HEK293T (cell line): ENCODE data around the gene C22orf31.

ENCODE experiments used
- CTCF ChIA-PET: fragments of 350-600 bp; formaldehyde crosslinking; extraction: SDS; loops from one replicate; lab custom pipeline; 2021; ENCODE audit warnings: antibody characterized with exemption, inconsistent platforms; lab: Yijun Ruan, JAX
- POLR2A ChIA-PET: fragments of 350-600 bp; formaldehyde crosslinking; extraction: SDS; loops from one replicate; lab custom pipeline; 2020; ENCODE audit warnings: antibody characterized with exemption, inconsistent platforms; lab: Yijun Ruan, JAX
- DNase-seq: peaks from one replicate; pipeline ENCODE4 v3.0.0; 2012; ENCODE audit warnings: mixed read lengths; ENCODE audit errors: extremely low spot score
- ARNT ChIP-seq: fragments of 450-650 bp; IDR thresholded peaks from 2 replicates; pipeline ENCODE4 v1.6.1; 2017; ENCODE audit warnings: mild to moderate bottlenecking
- BHLHE40 ChIP-seq: fragments of 450-650 bp; IDR thresholded peaks from 2 replicates; pipeline ENCODE4 v1.6.1; 2016; ENCODE audit warnings: mild to moderate bottlenecking, moderate library complexity, borderline replicate concordance
- CTBP1 ChIP-seq: fragments of 450-650 bp; IDR thresholded peaks from 2 replicates; pipeline ENCODE4 v1.6.1; 2016; ENCODE audit warnings: borderline replicate concordance
- ELF4 ChIP-seq: fragments of 450-650 bp; IDR thresholded peaks from 2 replicates; pipeline ENCODE4 v1.6.1; 2017; ENCODE audit warnings: antibody characterized with exemption
- FOXA1 ChIP-seq: fragments of 450-650 bp; IDR thresholded peaks from 2 replicates; pipeline ENCODE4 v1.6.1; 2016; ENCODE audit warnings: mild to moderate bottlenecking
- FOXK2 ChIP-seq: fragments of 450-650 bp; IDR thresholded peaks from 2 replicates; pipeline ENCODE4 v1.6.1; 2016; ENCODE audit warnings: mild to moderate bottlenecking
- FOXM1 ChIP-seq: fragments of 450-650 bp; IDR thresholded peaks from 2 replicates; pipeline ENCODE4 v1.6.1; 2017; ENCODE audit warnings: mild to moderate bottlenecking, borderline replicate concordance
- HDGF ChIP-seq: fragments of 450-650 bp; IDR thresholded peaks from 2 replicates; pipeline ENCODE4 v1.6.1; 2017; ENCODE audit warnings: antibody characterized with exemption, borderline replicate concordance
- L3MBTL2 ChIP-seq: fragments of 450-650 bp; conservative IDR thresholded peaks from 2 replicates; pipeline ENCODE4 v1.6.1; 2016; ENCODE audit warnings: mild to moderate bottlenecking
- LEF1 ChIP-seq: fragments of 450-650 bp; IDR thresholded peaks from 2 replicates; pipeline ENCODE4 v1.6.1; 2017; ENCODE audit warnings: mild to moderate bottlenecking, borderline replicate concordance
- NFRKB ChIP-seq: fragments of 450-650 bp; IDR thresholded peaks from 2 replicates; pipeline ENCODE4 v1.6.1; 2016; ENCODE audit warnings: mild to moderate bottlenecking, moderate library complexity
- PKNOX1 ChIP-seq: fragments of 450-650 bp; IDR thresholded peaks from 2 replicates; pipeline ENCODE4 v1.6.1; 2016
- SP1 ChIP-seq: fragments of 450-650 bp; IDR thresholded peaks from 2 replicates; pipeline ENCODE4 v1.6.1; 2017
- SUZ12 ChIP-seq: fragments of 450-650 bp; IDR thresholded peaks from 2 replicates; pipeline ENCODE4 v1.6.1; 2016; ENCODE audit warnings: mild to moderate bottlenecking
- TARDBP ChIP-seq: fragments of 450-650 bp; IDR thresholded peaks from 2 replicates; pipeline ENCODE4 v1.6.1; 2016
- ZNF384 ChIP-seq: fragments of 450-650 bp; IDR thresholded peaks from 2 replicates; pipeline ENCODE4 v1.6.1; 2016

C22orf31 gene

GRCh38 chr22:29026579-29026978 lies 35.1 kb downstream of the C22orf31 start:
- DNase-seq = no peak
- TF ChIP-seq TARDBP (no peak), ARNT (no peak), FOXK2 (no peak), CTBP1 (no peak), SP1 (no peak), LEF1 (no peak)
- POLR2A ChIA-PET = interaction anchor here (2.6 kb wide), 1 partner anchor 144 kb away, joined by 8 read pairs; the partner anchor contains the start of gene ZNRF3
- CTCF ChIA-PET = no interaction called here

- no peak for TF ChIP-seq L3MBTL2
- TF ChIP-seq ELF4 = no peak
- no peak for TF ChIP-seq BHLHE40
- no peak for TF ChIP-seq FOXK2
- no peak for TF ChIP-seq ZNF384
- TF ChIP-seq HDGF = no peak
- TF ChIP-seq TARDBP = no peak
- no peak for TF ChIP-seq SP1
- TF ChIP-seq PKNOX1 = no peak
- TF ChIP-seq CTBP1 = no peak
- TF ChIP-seq ARNT = no peak
- TF ChIP-seq NFRKB = no peak
- TF ChIP-seq FOXM1 = no peak
- no peak for TF ChIP-seq SUZ12
- TF ChIP-seq FOXA1 = no peak
- no peak for TF ChIP-seq LEF1
- no peak for DNase-seq
- POLR2A ChIA-PET = no interaction called here
- CTCF ChIA-PET = no interaction called here
Observed at GRCh38 chr22:29023172-29023796, 38.3 kb downstream of the C22orf31 start.

GRCh38 chr22:29022101-29022817 lies 39.4 kb downstream of the C22orf31 start:
- POLR2A ChIA-PET = no interaction called here
- DNase-seq = no peak
- CTCF ChIA-PET = no interaction called here
- TF ChIP-seq PKNOX1 = no peak
- no peak for TF ChIP-seq BHLHE40
- TF ChIP-seq ARNT = no peak
- no peak for TF ChIP-seq SUZ12
- TF ChIP-seq HDGF = no peak
- no peak for TF ChIP-seq FOXA1
- TF ChIP-seq CTBP1 = no peak
- no peak for TF ChIP-seq ZNF384

- no peak for TF ChIP-seq NFRKB
- TF ChIP-seq PKNOX1 = no peak
- no peak for TF ChIP-seq BHLHE40
- TF ChIP-seq ELF4 = no peak
- TF ChIP-seq SUZ12 = no peak
- no peak for TF ChIP-seq FOXK2
- no peak for TF ChIP-seq TARDBP
- TF ChIP-seq FOXA1 = no peak
- no peak for TF ChIP-seq ARNT
- no peak for TF ChIP-seq FOXM1
- no peak for TF ChIP-seq SP1
- no peak for TF ChIP-seq HDGF
- TF ChIP-seq L3MBTL2 = no peak
- TF ChIP-seq CTBP1 = no peak
- no peak for TF ChIP-seq ZNF384
- no peak for TF ChIP-seq LEF1
- ChIA-PET POLR2A (interaction anchor here (1.8 kb wide), 1 partner anchor 14 kb away, joined by 4 read pairs; no protein-coding TSS in a partner anchor), CTCF (interaction anchor here (0.9 kb wide), 1 partner anchor 12 kb away, joined by 3 read pairs; no protein-coding TSS in a partner anchor)
- DNase-seq = no peak
Observed at GRCh38 chr22:29018293-29019189, 43.1 kb downstream of the C22orf31 start.

GRCh38 chr22:29016067-29016938 lies 45.3 kb downstream of the C22orf31 start:
- TF ChIP-seq NFRKB (no peak), ELF4 (no peak), FOXA1 (no peak), HDGF (no peak), BHLHE40 (no peak), L3MBTL2 (no peak), ARNT (no peak), FOXK2 (no peak), CTBP1 (no peak), ZNF384 (no peak), FOXM1 (no peak), LEF1 (no peak), SUZ12 (no peak), SP1 (no peak), TARDBP (no peak), PKNOX1 (no peak)
- DNase-seq = no peak
- ChIA-PET CTCF (no interaction called here), POLR2A (no interaction called here)
